ENCODE results near the gene SPAG5.

SPAG5 gene

GRCh38 chr17:28571361-28572122, 27.3 kb downstream of the SPAG5 start, which contains the start of gene PIGS:
Gene PIGS (minus strand): TSS chr17:28571524. CDS start chr17:28571496, 28 bp downstream.
- DNase-seq = peak; percentile 88
- no peak within 1 kb of the TSS for H3K27ac ChIP-seq
- peak within 1 kb of the TSS; percentile 96 for H3K4me3 ChIP-seq (ENCODE audit: low read depth, low read length)
- in situ Hi-C loops (cut with HindIII; ENCODE audit: low pct_ligation_motif_present, low sequenced_read_pairs) = no loop called here
- no peaks in the 10 kb centered on the region for H3K27me3 ChIP-seq (replicated peaks)
- H3K36me3 ChIP-seq (replicated peaks) = peaks cover 2% of the 10 kb centered on the region
- TF ChIP-seq, protein P1, sequence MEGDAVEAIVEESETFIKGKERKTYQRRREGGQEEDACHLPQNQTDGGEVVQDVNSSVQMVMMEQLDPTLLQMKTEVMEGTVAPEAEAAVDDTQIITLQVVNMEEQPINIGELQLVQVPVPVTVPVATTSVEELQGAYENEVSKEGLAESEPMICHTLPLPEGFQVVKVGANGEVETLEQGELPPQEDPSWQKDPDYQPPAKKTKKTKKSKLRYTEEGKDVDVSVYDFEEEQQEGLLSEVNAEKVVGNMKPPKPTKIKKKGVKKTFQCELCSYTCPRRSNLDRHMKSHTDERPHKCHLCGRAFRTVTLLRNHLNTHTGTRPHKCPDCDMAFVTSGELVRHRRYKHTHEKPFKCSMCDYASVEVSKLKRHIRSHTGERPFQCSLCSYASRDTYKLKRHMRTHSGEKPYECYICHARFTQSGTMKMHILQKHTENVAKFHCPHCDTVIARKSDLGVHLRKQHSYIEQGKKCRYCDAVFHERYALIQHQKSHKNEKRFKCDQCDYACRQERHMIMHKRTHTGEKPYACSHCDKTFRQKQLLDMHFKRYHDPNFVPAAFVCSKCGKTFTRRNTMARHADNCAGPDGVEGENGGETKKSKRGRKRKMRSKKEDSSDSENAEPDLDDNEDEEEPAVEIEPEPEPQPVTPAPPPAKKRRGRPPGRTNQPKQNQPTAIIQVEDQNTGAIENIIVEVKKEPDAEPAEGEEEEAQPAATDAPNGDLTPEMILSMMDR (IDR thresholded peaks at IDR 0.05; ENCODE audit: low read depth, low read length, missing control alignments) = no peak

DNA sequence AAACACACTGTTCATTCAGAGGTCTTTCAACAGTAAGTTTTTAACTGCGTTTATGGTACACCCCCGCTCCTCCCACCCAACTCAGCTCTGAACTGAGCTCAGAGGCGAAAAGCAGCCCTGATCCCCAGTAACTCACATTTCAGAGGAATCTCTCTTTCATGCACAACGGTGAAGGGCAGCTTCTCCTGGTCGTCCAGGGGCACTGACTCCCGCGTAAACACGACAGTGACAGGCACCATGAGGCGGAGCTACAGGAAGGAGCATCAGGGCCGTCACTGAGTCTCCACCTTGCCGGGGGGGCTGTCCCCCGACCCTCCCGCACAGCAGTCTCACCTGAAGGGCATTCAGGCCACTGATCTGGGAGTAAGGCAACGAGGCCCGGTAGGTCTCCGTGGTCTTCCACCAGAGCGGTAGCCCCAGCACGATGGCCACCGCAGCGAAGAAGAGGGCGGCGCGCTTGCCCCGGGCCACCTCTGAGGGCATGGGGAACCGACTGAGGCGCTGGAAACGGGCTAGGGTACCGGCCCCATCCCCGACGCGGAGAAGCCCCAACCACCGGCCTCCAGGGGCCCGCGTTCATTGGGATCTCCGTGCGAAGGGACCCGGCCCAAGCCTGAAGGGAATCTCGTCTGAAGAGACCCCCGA, 28.0 kb downstream of the SPAG5 start:
- TF ChIP-seq, protein P1 (IDR thresholded peaks at IDR 0.05; ENCODE audit: low read depth, low read length, missing control alignments) = no peak
- Histone ChIP-seq H3K4me3 (ENCODE audit: low read depth, low read length) (peak overlapping the region; percentile 96), H3K36me3 (replicated peaks) (peaks cover 2% of the 10 kb centered on the region), H3K27me3 (replicated peaks) (no peaks in the 10 kb centered on the region), H3K27ac (no peak overlapping the region)
- in situ Hi-C loops (cut with HindIII; ENCODE audit: low pct_ligation_motif_present, low sequenced_read_pairs) = no loop called here
- DNase-seq = no peak

- no peak overlapping the region for H3K4me3 ChIP-seq (ENCODE audit: low read depth, low read length)
- no peaks in the 10 kb centered on the region for H3K27me3 ChIP-seq (replicated peaks)
- DNase-seq = no peak
- no peak overlapping the region for H3K27ac ChIP-seq
- in situ Hi-C loops (cut with HindIII; ENCODE audit: low pct_ligation_motif_present, low sequenced_read_pairs) = no loop called here
- H3K36me3 ChIP-seq (replicated peaks) = peaks cover 1% of the 10 kb centered on the region
- TF ChIP-seq, protein P1 (IDR thresholded peaks at IDR 0.05; ENCODE audit: low read depth, low read length, missing control alignments) = no peak
These were observed 29.4 kb downstream of the SPAG5 start for GRCh38 chr17:28569446-28569845.

GRCh38 chr17:28567604-28568003, 31.2 kb downstream of the SPAG5 start:
- Histone ChIP-seq H3K27me3 (replicated peaks) (no peaks in the 10 kb centered on the region), H3K36me3 (replicated peaks) (peaks cover 9% of the 10 kb centered on the region), H3K27ac (no peak overlapping the region), H3K4me3 (ENCODE audit: low read depth, low read length) (no peak overlapping the region)
- TF ChIP-seq, protein P1 (IDR thresholded peaks at IDR 0.05; ENCODE audit: low read depth, low read length, missing control alignments) = no peak
- in situ Hi-C loops (cut with HindIII; ENCODE audit: low pct_ligation_motif_present, low sequenced_read_pairs) = no loop called here
- no peak for DNase-seq

GRCh38 chr17:28563475-28563874, 35.4 kb downstream of the SPAG5 start:
- H3K27me3 ChIP-seq (replicated peaks) = no peaks in the 10 kb centered on the region
- in situ Hi-C loops (cut with HindIII; ENCODE audit: low pct_ligation_motif_present, low sequenced_read_pairs) = no loop called here
- TF ChIP-seq, protein P1 (IDR thresholded peaks at IDR 0.05; ENCODE audit: low read depth, low read length, missing control alignments) = no peak
- H3K36me3 ChIP-seq (replicated peaks) = peaks cover 19% of the 10 kb centered on the region
- no peak overlapping the region for H3K4me3 ChIP-seq (ENCODE audit: low read depth, low read length)
- peak; percentile 36 for DNase-seq
- no peak overlapping the region for H3K27ac ChIP-seq
